Activated naive CD4-positive, alpha-beta T cell treated with Interleukin-2 at 50 U/mL for 16 hours (primary cell): Measurements from ENCODE around the gene RAET1L.
"Not testable (repeated sequence)": the region's sequence is repeated elsewhere in the genome, so short reads cannot be mapped to it uniquely, and the experiment has no call there.

Source experiments
- DNase-seq: peaks from one replicate; pipeline ENCODE4 v3.0.0-alpha.2; 2020

RAET1L gene

DNA sequence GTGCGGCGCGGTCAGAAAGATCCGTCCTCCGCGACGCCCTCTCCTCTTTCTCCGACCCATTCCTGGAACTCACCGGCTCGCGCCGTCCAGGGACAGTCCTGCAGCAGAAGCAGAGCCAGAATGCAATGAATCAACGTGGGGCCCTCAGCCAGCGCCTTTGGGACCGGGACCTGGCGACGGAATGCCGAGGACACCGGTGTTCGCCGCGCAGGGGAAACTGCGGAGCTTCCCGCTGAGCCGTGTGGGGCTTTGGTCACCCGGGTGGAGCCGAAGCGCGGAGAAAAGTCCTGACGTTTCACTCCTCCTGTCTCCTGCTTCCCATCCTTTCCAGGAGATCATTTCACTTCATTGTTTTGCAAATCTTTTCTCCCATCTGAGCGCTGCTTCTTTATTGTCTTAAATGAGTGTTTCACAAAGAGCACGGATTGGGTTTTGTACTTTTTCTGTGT, 35.1 kb downstream of the RAET1L start:
- no peak for DNase-seq

DNA sequence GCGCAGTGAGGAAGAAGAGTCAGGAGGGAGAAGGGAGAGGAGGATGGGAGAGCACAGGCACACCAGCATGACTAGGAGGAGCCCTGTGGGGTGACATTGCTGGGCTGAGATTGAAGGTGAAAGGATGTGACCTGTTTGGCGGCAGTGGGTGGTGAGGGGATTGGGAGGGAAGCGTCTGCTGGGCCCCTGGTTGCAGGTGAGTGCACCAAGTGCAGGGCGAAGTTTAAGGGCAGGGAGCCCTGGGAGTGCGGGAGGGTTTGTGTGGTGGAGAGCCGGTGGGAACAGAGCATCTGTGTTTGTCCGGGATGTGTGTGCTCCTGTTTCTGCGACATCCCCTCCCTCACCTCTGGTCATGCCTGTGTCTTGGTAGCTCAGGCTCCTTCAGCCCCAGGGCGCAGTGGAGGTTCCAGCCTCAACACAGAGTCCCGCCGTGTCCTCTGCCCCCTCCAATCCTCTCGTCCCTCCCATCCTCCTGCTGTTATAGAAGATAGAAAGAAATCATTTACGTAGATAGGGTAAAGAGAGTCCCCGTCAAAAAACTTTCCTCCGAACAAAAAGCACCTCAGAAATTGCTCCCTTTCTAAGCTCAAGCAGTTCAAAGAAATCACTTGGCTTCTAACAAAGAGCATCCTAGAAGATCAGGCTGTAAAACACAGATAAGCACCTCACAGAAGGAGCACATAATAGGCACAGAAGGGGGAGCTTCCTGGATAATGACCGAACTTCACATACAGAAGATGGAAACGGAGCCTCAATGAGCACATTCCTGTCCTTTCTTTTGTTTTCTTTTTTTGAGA, 36.6 kb downstream of the RAET1L start:
- DNase-seq, result no peak

GRCh38 chr6:149987602-149988107, 37.7 kb downstream of the RAET1L start:
- no peak for DNase-seq

- DNase-seq, result no peak
Measured at GRCh38 chr6:149985481-149985937, 39.8 kb downstream of the RAET1L start.

DNA sequence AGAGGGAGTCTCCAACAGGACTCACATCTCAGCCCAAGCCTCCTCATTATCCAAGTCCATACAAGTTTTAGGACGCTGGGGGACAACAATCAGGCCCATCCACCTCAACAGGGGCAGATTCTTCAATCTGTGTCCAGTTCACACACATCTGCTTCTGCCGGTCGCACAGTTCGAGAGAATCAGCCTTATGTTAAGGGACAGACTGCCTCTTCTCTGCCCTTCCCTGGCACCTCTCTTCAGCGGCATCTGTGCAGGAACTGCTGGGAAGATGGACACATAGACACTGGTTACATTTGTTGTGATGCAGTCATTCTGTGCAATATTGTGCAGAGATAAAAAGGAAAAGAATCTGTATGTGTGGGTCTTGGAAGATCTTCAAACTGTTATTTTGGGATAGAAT, 40.6 kb downstream of the RAET1L start:
- no peak for DNase-seq

- DNase-seq, result no peak
Measured at GRCh38 chr6:149983145-149983544, 42.2 kb downstream of the RAET1L start.

DNA sequence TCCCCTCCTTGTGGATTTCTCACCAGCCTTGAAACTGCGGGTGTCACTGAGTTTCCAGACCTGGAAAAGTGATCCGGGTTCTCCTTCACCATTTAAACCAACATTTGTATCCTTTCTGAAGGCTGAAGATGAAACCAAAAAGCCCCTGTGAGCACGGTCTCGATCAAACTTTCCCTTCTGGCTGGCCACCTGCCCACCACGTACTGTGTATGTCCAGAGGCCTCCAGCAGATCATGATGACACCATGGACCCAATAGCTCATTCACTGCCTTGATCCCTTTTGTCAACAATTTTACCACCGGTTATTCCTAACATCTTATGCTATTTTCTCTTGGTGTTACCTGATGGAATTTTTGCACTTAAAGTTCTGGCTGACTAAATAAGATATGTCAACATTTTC, 46.0 kb downstream of the RAET1L start:
- DNase-seq, result no peak

DNA sequence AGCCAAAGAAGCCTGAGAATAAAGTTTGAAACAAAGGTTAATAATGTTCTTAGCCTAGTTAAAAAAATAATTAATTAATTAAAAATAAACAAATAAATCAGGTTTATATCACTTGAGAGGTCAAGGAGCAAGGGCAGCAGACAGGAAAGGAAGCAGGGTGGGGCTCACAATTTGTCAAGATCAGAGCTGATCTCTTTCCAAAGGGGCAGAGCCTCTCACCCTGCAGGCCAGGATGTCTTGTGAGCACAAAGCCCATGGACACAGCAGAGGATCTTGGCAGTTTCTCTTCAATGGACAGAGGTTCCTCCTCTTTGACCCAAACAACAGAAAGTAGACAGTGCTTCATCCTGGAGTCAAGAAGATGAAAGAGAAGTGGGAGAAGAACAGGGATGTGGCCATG, 46.7 kb downstream of the RAET1L start:
- no peak for DNase-seq

DNA sequence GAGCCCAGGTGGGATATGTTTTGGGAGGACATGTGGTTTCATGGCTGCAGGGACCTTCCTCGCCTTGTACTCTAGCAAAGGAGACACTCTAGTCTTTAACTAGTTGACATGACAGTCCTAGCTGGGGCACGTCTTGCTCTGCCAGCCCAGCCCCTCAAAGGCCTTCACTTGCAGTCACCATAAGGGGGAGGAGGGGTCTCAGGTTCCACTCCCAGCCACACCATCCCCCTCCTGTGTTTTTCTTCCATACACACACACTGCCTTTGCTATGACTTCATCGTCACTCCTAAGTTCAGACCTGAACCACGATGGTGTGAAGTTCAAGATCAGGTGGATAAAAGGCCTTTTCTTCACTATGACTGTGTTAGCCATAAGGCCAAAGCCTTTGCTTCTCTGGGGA, 48.1 kb downstream of the RAET1L start:
- DNase-seq, result no peak

DNA sequence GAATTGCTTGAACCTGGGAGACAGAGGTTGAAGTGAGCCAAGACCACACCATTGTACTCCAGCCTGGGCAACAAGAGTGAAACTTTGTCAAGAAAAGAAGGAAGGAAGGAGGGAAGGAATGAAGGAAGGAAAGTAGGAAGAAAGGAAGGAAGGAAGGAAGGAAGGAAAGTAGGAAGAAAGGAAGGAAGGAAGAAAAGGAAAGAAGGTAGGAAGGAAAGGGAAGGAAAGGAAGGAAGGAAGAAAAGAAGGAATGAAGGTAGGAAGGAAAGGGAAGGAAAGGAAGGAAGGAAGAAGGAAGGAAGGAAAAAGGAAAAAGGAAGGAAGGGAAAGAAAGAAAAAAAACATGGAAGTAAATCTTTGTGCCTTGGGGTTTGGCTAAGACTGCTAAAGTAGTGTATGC, 49.9 kb downstream of the RAET1L start:
- DNase-seq, result no peak

DNA sequence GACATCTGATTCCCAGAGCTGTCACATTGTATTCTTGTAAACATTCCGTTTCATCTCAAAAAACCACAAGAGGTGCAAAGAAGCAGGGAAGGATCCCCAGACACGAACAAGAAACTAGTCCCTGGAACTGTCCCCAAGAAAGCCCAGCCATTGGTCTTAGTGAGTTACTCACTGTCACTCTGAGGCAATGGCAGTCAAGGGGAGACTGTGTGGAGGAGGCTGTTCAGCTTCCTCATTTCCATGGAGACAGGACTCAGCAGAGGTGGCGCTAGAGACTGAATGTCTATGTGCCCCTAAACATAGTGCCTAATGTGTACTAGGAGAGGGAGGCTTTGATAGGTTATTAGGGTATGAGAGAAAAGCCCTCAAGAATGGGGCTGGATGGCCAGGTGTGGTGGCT, 50.5 kb downstream of the RAET1L start:
- no peak for DNase-seq

GRCh38 chr6:149974394-149974793, 50.9 kb downstream of the RAET1L start:
- not testable (repeated sequence) for DNase-seq

DNA sequence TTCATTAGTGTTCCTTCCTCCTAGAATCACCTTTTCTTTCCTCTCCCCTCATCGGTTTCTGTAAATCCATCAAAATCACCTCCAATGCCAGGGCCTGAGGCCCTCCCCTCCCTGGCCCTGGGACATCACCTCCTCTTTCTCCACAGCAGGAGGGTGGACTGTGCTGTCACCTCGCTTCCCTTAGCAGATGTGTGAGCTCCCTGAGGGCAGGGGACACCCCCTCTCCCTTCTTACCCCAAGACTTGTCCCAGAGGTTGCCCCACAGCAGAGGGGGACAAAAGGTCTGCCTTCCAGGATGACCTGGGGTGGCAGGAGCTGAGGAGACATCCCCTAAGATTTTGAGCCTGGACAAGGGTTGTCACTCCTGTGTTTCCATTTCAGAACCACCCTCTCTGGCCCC, 55.7 kb downstream of the RAET1L start:
- no peak for DNase-seq

GRCh38 chr6:149968909-149969308, 56.4 kb downstream of the RAET1L start:
- not testable (repeated sequence) for DNase-seq
